ENCODE results near the gene PFKFB4. TPM values are rescaled to one million over a fixed set of nuclear protein-coding genes. Genes with fewer than 3 reads are reported as not detected.

The PFKFB4 gene
- total and polyA plus RNA-seq, 2 of the 8 experiments (the other 6 are each of a cell fraction or from before 2014, with no cell fraction given): 10.7 to 20.1 TPM

GRCh38 chr3:48507256-48508061 is 49.1 kb downstream of the PFKFB4 start:
- H3K79me1 ChIP-seq (ENCODE audit: low read depth, low read length): no peaks in the 10 kb centered on the region; the same call in 1 of the 2 replicates
- H2BK20ac ChIP-seq (ENCODE audit: low read length): 0 out of 2 replicates have a peak overlapping the region, but pooled peaks have one; percentile 66
- no peak overlapping the region for H3K4me3 ChIP-seq (ENCODE audit: extremely low read depth in 1 of 4, insufficient read depth in 2 of 4, low read depth in 3 of 4, low read length in 4 of 4)
- DNase-seq (ENCODE audit: low read depth in 1 of 2, low spot score in 2 of 2) (peak; percentile 75 to 80), FAIRE-seq (peak; percentile 94)
- no peak overlapping the region for H3K4ac ChIP-seq (replicated peaks; ENCODE audit: insufficient read length, low read depth, low read length)
- H4K91ac ChIP-seq (replicated peaks; ENCODE audit: insufficient read length, low read length): peak overlapping the region; percentile 12
- no peak overlapping the region for H2BK120ac ChIP-seq (replicated peaks; ENCODE audit: low read depth, low read length)
- 64% methylated on average over 10 of the region's 10 CpGs; no CpG with 5 or more reads in 1 of the 2 experiments for whole genome bisulfite sequencing, 2 experiments (ENCODE audit: extremely low coverage in 1 of 2, insufficient coverage in 1 of 2, insufficient read length in 1 of 2, insufficient replicate concordance in 2 of 2, low coverage in 1 of 2, low lambda C conversion rate in 2 of 2, missing lambda C conversion rate in 1 of 2)
- peak overlapping the region; percentile 82 for H2AFZ ChIP-seq (ENCODE audit: low read length)
- no peaks in the 10 kb centered on the region for H3K79me2 ChIP-seq (ENCODE audit: control insufficient read depth in 1 of 2, insufficient read depth in 2 of 2, low read length in 2 of 2)
- no peak overlapping the region for H3K23ac ChIP-seq (ENCODE audit: insufficient read length)
- no peak overlapping the region for H4K5ac ChIP-seq (ENCODE audit: insufficient read length, low read depth, low read length)
- CTCF ChIA-PET (ENCODE audit: partially characterized antibody): interaction anchor here (0.6 to 11.2 kb wide), 17 partner anchors 8 to 313 kb away, joined by 3 to 251 read pairs (median 4); partner anchors contain the start of genes CCDC51 and TMA7
- no peaks in the 10 kb centered on the region for H3K36me3 ChIP-seq (ENCODE audit: control insufficient read depth in 2 of 4, insufficient read depth in 4 of 4, low read length in 3 of 4)
- H3K4me1 ChIP-seq (replicated peaks in 1 of 4; ENCODE audit: control insufficient read depth in 3 of 4, insufficient read depth in 4 of 4, low read length in 3 of 4): peaks cover 4 to 14% (median 12%) of the 10 kb centered on the region in 4 experiments
- POLR2A ChIA-PET (ENCODE audit: partially characterized antibody): interaction anchor here (0.8 to 3.3 kb wide), 9 partner anchors 18 to 108 kb away, joined by 3 to 42 read pairs (median 5); partner anchors contain the start of gene ATRIP
- 0 out of 2 replicates have a peak overlapping the region, but pooled peaks have one; percentile 2 for H3K27ac ChIP-seq (ENCODE audit: low read depth, low read length)
- no peak overlapping the region; the same call in 1 of the 2 replicates for H2BK15ac ChIP-seq (ENCODE audit: low read length)
- H3K9me3 ChIP-seq (ENCODE audit: insufficient read depth in 2 of 2, low read depth in 1 of 2, low read length in 1 of 2): no peaks in the 10 kb centered on the region
- no peak overlapping the region for H3K4me2 ChIP-seq (ENCODE audit: insufficient read depth in 1 of 2, low read depth in 2 of 2, low read length in 2 of 2)
- peaks cover 0 to 3% (median 0%) of the 10 kb centered on the region in 4 experiments; a peak in 2 of 7 replicates for H3K27me3 ChIP-seq (replicated peaks in 1 of 4; ENCODE audit: control insufficient read depth in 3 of 4, extremely low read depth in 1 of 4, insufficient read depth in 3 of 4, low read length in 3 of 4)
- H3K18ac ChIP-seq (ENCODE audit: extremely low read depth, low read length): peak overlapping the region; percentile 4; the same call in 1 of the 2 replicates
- H2BK5ac ChIP-seq (ENCODE audit: low read depth, low read length): peak overlapping the region; percentile 81; the same call in 1 of the 2 replicates
- no peak overlapping the region for H4K8ac ChIP-seq (ENCODE audit: extremely low read depth, insufficient read depth, low read length)
- H3K9ac ChIP-seq (replicated peaks in 1 of 4; ENCODE audit: extremely low read depth in 1 of 4, low read depth in 3 of 4, low read length in 3 of 4): no peak overlapping the region
- H3K56ac ChIP-seq (replicated peaks; ENCODE audit: insufficient read length, low read depth, low read length): no peak overlapping the region
- no peaks in the 10 kb centered on the region for H4K20me1 ChIP-seq (replicated peaks in 1 of 2; ENCODE audit: control insufficient read depth in 1 of 2, insufficient read depth in 2 of 2, low read length in 2 of 2)
- H3K23me2 ChIP-seq (ENCODE audit: low read depth, low read length): peaks cover 11% of the 10 kb centered on the region; the same call in 1 of the 2 replicates
- no peak overlapping the region for H3K14ac ChIP-seq (ENCODE audit: insufficient read length)
- no peak overlapping the region for H2AK5ac ChIP-seq (ENCODE audit: low read depth, low read length)
- H2BK12ac ChIP-seq (ENCODE audit: low read depth, low read length): 0 out of 2 replicates have a peak overlapping the region, but pooled peaks have one; percentile 40
- TF ChIP-seq CREB1 (IDR thresholded peaks at IDR 0.05) (peak; percentile 37; the same call in 1 of the 2 replicates), MAFK (IDR thresholded peaks at IDR 0.05; ENCODE audit: low read depth, low read length) (peak; percentile 59; the same call in 1 of the 2 replicates), RAD21 (IDR thresholded peaks at IDR 0.05 in 1 of 2, conservative IDR thresholded peaks at IDR 0.05 in 1 of 2; ENCODE audit: low read depth in 2 of 2, low read length in 2 of 2) (peak; percentile 93 to 95), TAF1 (IDR thresholded peaks at IDR 0.05; ENCODE audit: low read depth, low read length) (0 out of 2 replicates have a peak, but pooled peaks have one; percentile 18), ZNF274 (IDR thresholded peaks at IDR 0.05; ENCODE audit: borderline replicate concordance, extremely low read depth, low read length) (no peak), POU5F1 (IDR thresholded peaks at IDR 0.05; ENCODE audit: low read depth, low read length) (no peak), TCF12 (IDR thresholded peaks at IDR 0.05; ENCODE audit: low read depth, low read length) (peak; percentile 64; the same call in 1 of the 2 replicates)
- TF ChIP-seq, protein P1, sequence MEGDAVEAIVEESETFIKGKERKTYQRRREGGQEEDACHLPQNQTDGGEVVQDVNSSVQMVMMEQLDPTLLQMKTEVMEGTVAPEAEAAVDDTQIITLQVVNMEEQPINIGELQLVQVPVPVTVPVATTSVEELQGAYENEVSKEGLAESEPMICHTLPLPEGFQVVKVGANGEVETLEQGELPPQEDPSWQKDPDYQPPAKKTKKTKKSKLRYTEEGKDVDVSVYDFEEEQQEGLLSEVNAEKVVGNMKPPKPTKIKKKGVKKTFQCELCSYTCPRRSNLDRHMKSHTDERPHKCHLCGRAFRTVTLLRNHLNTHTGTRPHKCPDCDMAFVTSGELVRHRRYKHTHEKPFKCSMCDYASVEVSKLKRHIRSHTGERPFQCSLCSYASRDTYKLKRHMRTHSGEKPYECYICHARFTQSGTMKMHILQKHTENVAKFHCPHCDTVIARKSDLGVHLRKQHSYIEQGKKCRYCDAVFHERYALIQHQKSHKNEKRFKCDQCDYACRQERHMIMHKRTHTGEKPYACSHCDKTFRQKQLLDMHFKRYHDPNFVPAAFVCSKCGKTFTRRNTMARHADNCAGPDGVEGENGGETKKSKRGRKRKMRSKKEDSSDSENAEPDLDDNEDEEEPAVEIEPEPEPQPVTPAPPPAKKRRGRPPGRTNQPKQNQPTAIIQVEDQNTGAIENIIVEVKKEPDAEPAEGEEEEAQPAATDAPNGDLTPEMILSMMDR (IDR thresholded peaks at IDR 0.05; ENCODE audit: control extremely low read depth in 1 of 3, insufficient read depth in 1 of 3, low read depth in 1 of 3, low read length in 3 of 3): peak in 2 of 3 experiments; percentile 90 to 95; a peak in 3 of 4 replicates

All from H1 (cell line).